Measurements from ENCODE around the gene TBC1D22A. TPM values are rescaled to one million over a fixed set of nuclear protein-coding genes. Genes with fewer than 3 reads are reported as not detected.

The TBC1D22A gene
- polyA plus RNA-seq, 1 of the 3 experiments (the other 2 are of a cell fraction): 16.5 TPM

- TF ChIP-seq POLR2AphosphoS5 (IDR thresholded peaks at IDR 0.05; ENCODE audit: low read depth, low read length) (peak; percentile 54; the same call in 1 of the 2 replicates), TEAD4 (IDR thresholded peaks at IDR 0.05; ENCODE audit: borderline replicate concordance, insufficient read depth) (peak; percentile 85), REST (IDR thresholded peaks at IDR 0.05; ENCODE audit: low read depth, low read length) (no peak), MEF2A (IDR thresholded peaks at IDR 0.05; ENCODE audit: borderline replicate concordance, low read depth) (no peak; the same call in 1 of the 2 replicates), JUND (IDR thresholded peaks at IDR 0.05) (peak; percentile 92), MAX (IDR thresholded peaks at IDR 0.05; ENCODE audit: low read depth) (peak; percentile 64; the same call in 1 of the 2 replicates), SIN3A (IDR thresholded peaks at IDR 0.05; ENCODE audit: borderline replicate concordance, low read depth, low read length) (no peak), ZBTB33 (IDR thresholded peaks at IDR 0.05; ENCODE audit: borderline replicate concordance, low read depth) (no peak), TAF1 (IDR thresholded peaks at IDR 0.05; ENCODE audit: borderline replicate concordance, low read depth, low read length) (peak; percentile 44; the same call in 1 of the 2 replicates)
Observed at GRCh38 chr22:46829117-46829891, 66.9 kb downstream of the TBC1D22A start (continued).

GRCh38 chr22:46829941-46830715 lies 67.7 kb downstream of the TBC1D22A start:
- peaks cover 48% of the 10 kb centered on the region; the same call in 1 of the 2 replicates for H3K79me2 ChIP-seq (ENCODE audit: insufficient read depth)
- peak overlapping the region; percentile 81 to 95 for H3K27ac ChIP-seq (ENCODE audit: low read depth in 2 of 2, low read length in 1 of 2)
- peaks cover 33 to 43% of the 10 kb centered on the region in 2 experiments; a peak in 3 of 4 replicates for H3K4me1 ChIP-seq (ENCODE audit: control insufficient read depth in 1 of 2, insufficient read depth in 2 of 2, low read depth in 1 of 2, low read length in 1 of 2)
- H3K4me2 ChIP-seq: peak overlapping the region; percentile 77
- no peak overlapping the region for H2AFZ ChIP-seq (ENCODE audit: low read depth)
- ChIA-PET CTCF (interaction anchor here (1.6 kb wide), 1 partner anchor 27 kb away, joined by 5 read pairs; no protein-coding TSS in a partner anchor), POLR2A (no interaction called here)
- peak; percentile 61 for DNase-seq
- peak overlapping the region; percentile 8 to 22; a peak in 2 of 4 replicates for H3K4me3 ChIP-seq (ENCODE audit: low read depth in 2 of 2, low read length in 1 of 2)
- H3F3A ChIP-seq (replicated peaks; ENCODE audit: insufficient read depth): peaks cover 36% of the 10 kb centered on the region
- WGBS (ENCODE audit: low lambda C conversion rate): 41% methylated on average over 11 of the region's 15 CpGs
- H3K9ac ChIP-seq: peak overlapping the region; percentile 57; the same call in 1 of the 2 replicates
- no peaks in the 10 kb centered on the region for H3K27me3 ChIP-seq (ENCODE audit: insufficient read depth)
- H3K9me3 ChIP-seq: peaks cover under 1% of the 10 kb centered on the region; the same call in 1 of the 2 replicates
- peaks cover 8% of the 10 kb centered on the region for H4K20me1 ChIP-seq (ENCODE audit: insufficient read depth)
- peaks cover 0 to 5% of the 10 kb centered on the region in 2 experiments for H3K36me3 ChIP-seq (replicated peaks in 1 of 2; ENCODE audit: control insufficient read depth in 1 of 2, insufficient read depth in 2 of 2, low read length in 1 of 2)
- H3K9me2 ChIP-seq: no peaks in the 10 kb centered on the region
- TF ChIP-seq YY1 (IDR thresholded peaks at IDR 0.05; ENCODE audit: low read depth) (no peak), MAX (IDR thresholded peaks at IDR 0.05; ENCODE audit: low read depth) (peak; percentile 39; the same call in 1 of the 2 replicates), USF2 (IDR thresholded peaks at IDR 0.05; ENCODE audit: borderline replicate concordance, low read depth, low read length) (no peak), POLR2AphosphoS5 (IDR thresholded peaks at IDR 0.05; ENCODE audit: low read depth, low read length) (peak; percentile 55; the same call in 1 of the 2 replicates), CHD2 (IDR thresholded peaks at IDR 0.05; ENCODE audit: low read length, partially characterized antibody) (no peak), SIN3A (IDR thresholded peaks at IDR 0.05; ENCODE audit: borderline replicate concordance, low read depth, low read length) (no peak; the same call in 1 of the 2 replicates), TEAD4 (IDR thresholded peaks at IDR 0.05; ENCODE audit: borderline replicate concordance, insufficient read depth) (peak; percentile 58; the same call in 1 of the 2 replicates), ELF1 (IDR thresholded peaks at IDR 0.05) (no peak), RAD21 (IDR thresholded peaks at IDR 0.05; ENCODE audit: low read length) (no peak), IRF3 (IDR thresholded peaks at IDR 0.05; ENCODE audit: low read depth, low read length) (no peak), EZH2phosphoT487 (IDR thresholded peaks at IDR 0.05; ENCODE audit: borderline replicate concordance, low read depth) (no peak), MXI1 (IDR thresholded peaks at IDR 0.05; ENCODE audit: low read depth, low read length) (no peak)
